Hepatocyte (in vitro differentiated cells): ENCODE results near the gene RALBP1. TPM values are rescaled to one million over a fixed set of nuclear protein-coding genes. Genes with fewer than 3 reads are reported as not detected.

ENCODE experiments used
- DNase-seq: peaks from one replicate; pipeline ENCODE4 v3.0.0-alpha.2; 2016; ENCODE audit warnings: low spot score
- H2AFZ ChIP-seq: fragments of 200-600 bp; sonication (generic); 2 replicates; pipeline ENCODE4 v1.6.0; 2016; ENCODE audit warnings: antibody characterized with exemption, mild to moderate bottlenecking
- H3K27ac ChIP-seq: fragments of 200-600 bp; sonication (generic); 2 replicates; pipeline ENCODE4 v1.5.1; 2016; ENCODE audit warnings: mild to moderate bottlenecking
- H3K27me3 ChIP-seq: fragments of 200-600 bp; sonication (generic); 2 replicates; pipeline ENCODE4 v1.6.1; 2016
- H3K36me3 ChIP-seq: fragments of 200-600 bp; sonication (generic); replicated peaks from 2 replicates; pipeline ENCODE4 v1.5.1; 2016; ENCODE audit warnings: low read depth; ENCODE audit not compliant: insufficient read depth
- H3K4me1 ChIP-seq: fragments of 200-600 bp; sonication (generic); 2 replicates; pipeline ENCODE4 v1.5.1; 2016; ENCODE audit warnings: mild to moderate bottlenecking, moderate library complexity; ENCODE audit not compliant: insufficient read depth
- H3K4me2 ChIP-seq: fragments of 200-600 bp; sonication (generic); 2 replicates; pipeline ENCODE4 v1.6.0; 2016
- H3K4me3 ChIP-seq: fragments of 200-600 bp; sonication (generic); 2 replicates; pipeline ENCODE4 v1.5.1; 2016; ENCODE audit warnings: mild to moderate bottlenecking
- H3K79me2 ChIP-seq: fragments of 200-600 bp; sonication (generic); 2 replicates; pipeline ENCODE4 v1.6.0; 2017; ENCODE audit warnings: mild to moderate bottlenecking
- H3K9me2 ChIP-seq: fragments of 200-600 bp; sonication (generic); replicated peaks from 2 replicates; pipeline ENCODE4 v1.6.0; 2017; ENCODE audit warnings: mild to moderate bottlenecking; ENCODE audit not compliant: insufficient read depth
- H3K9me3 ChIP-seq: fragments of 200-600 bp; sonication (generic); 2 replicates; pipeline ENCODE4 v1.5.1; 2016; ENCODE audit warnings: low read depth, mild to moderate bottlenecking
- H4K20me1 ChIP-seq: fragments of 200-600 bp; sonication (generic); 2 replicates; pipeline ENCODE4 v1.6.0; 2016; ENCODE audit warnings: mild to moderate bottlenecking; ENCODE audit not compliant: insufficient read depth, poor library complexity, severe bottlenecking
- EZH2 ChIP-seq: fragments of 200-600 bp; sonication (generic); IDR thresholded peaks from 2 replicates; pipeline ENCODE4 v1.6.1; 2016; ENCODE audit warnings: antibody characterized with exemption, mild to moderate bottlenecking, borderline replicate concordance
- EZH2phosphoT487 ChIP-seq: fragments of 200-600 bp; sonication (generic); IDR thresholded peaks from one replicate; pipeline ENCODE4 v1.6.1; 2018; ENCODE audit warnings: antibody characterized with exemption, mild to moderate bottlenecking, low read depth, moderate library complexity; ENCODE audit not compliant: unreplicated experiment, severe bottlenecking
- WGBS: methylation state at CpG from one replicate; pipeline ENCODE4 v1.1.6; 2016; ENCODE audit warnings: low lambda C conversion rate; ENCODE audit errors: missing lambda C conversion rate; 5-methylcytosine and 5-hydroxymethylcytosine counted together
- polyA plus RNA-seq: library from polyadenylated mRNA; unstranded; fragments of >200 nt; fragmentation: Nextera tagmentation; extraction: Ambion mirVana; gene quantifications from 2 replicates; pipeline ENCODE4 v1.2.1, GENCODE V29; 2016
- total RNA-seq: library from RNA; depleted of rRNA; stranded (reverse); fragments of >200 nt; gene quantifications from 2 replicates; pipeline ENCODE4 v1.2.3, GENCODE V29; 2014
- TF ChIP-seq, protein P1 (sequence below): fragments of 200-600 bp; sonication (generic); IDR thresholded peaks from 2 replicates; pipeline ENCODE4 v1.5.1; 2016; ENCODE audit warnings: antibody characterized with exemption, mild to moderate bottlenecking; ENCODE audit not compliant: poor library complexity

Gene RALBP1
- total RNA-seq = 46.8 and 55.0 TPM in 2 replicates
- 41.2 and 41.3 TPM in 2 replicates for polyA plus RNA-seq

DNA sequence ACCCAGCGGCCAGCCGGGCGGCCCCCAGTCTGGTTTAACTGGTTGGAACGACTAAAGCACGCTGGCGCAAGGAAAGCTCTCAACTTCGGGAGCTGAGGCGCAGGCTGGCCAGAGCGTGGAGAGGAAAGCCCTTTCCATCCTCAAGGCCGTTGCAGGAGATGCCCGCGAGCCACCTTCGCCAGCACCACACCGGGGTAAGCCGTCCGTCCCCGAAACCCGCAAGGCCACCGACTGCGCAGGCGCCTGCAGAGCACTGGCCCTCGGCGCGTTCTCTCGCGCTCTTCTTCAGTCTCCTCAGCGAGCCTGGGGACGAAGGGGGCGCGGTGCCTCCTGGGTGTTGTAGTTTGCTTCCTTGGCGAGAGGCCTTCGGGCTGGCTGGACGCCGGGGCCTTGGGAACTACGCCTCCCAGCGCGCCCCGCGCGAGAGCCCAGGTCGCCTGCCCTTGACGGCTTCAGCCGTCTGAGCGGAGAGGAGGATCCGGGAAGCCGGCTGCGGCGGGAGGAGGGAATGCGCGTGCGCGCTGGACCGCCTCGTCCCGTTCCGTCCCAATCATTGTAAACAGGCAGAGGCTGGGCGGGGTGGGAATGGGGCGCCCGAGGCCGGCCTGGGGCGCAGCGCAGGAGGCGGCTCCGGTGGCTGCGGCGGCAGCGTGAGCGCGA lies at the start of gene RALBP1:
Gene RALBP1 (plus strand): TSS at position 531 of the 660 bp plus-strand sequence. CDS start 37,533 bp downstream, outside the sequence.
- TF ChIP-seq EZH2 = no peak
- TF ChIP-seq, protein P1, sequence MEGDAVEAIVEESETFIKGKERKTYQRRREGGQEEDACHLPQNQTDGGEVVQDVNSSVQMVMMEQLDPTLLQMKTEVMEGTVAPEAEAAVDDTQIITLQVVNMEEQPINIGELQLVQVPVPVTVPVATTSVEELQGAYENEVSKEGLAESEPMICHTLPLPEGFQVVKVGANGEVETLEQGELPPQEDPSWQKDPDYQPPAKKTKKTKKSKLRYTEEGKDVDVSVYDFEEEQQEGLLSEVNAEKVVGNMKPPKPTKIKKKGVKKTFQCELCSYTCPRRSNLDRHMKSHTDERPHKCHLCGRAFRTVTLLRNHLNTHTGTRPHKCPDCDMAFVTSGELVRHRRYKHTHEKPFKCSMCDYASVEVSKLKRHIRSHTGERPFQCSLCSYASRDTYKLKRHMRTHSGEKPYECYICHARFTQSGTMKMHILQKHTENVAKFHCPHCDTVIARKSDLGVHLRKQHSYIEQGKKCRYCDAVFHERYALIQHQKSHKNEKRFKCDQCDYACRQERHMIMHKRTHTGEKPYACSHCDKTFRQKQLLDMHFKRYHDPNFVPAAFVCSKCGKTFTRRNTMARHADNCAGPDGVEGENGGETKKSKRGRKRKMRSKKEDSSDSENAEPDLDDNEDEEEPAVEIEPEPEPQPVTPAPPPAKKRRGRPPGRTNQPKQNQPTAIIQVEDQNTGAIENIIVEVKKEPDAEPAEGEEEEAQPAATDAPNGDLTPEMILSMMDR = peak; percentile 42
- peak within 1 kb of the TSS; percentile 34 for H3K4me3 ChIP-seq
- peaks cover 16% of the 10 kb centered on the region for H3K4me1 ChIP-seq
- peak within 1 kb of the TSS; percentile 85 for H3K4me2 ChIP-seq
- H3K27ac ChIP-seq = peak within 1 kb of the TSS; percentile 94
- peaks cover 45% of the 10 kb centered on the region for H3K79me2 ChIP-seq
- no peaks in the 10 kb centered on the region for H3K9me3 ChIP-seq
- DNase-seq = peak; percentile 100
- no peaks in the 10 kb centered on the region for H3K36me3 ChIP-seq
- no peaks in the 10 kb centered on the region for H3K9me2 ChIP-seq
- peak within 1 kb of the TSS; percentile 74 for H2AFZ ChIP-seq
- H3K27me3 ChIP-seq = no peaks in the 10 kb centered on the region
- peaks cover 6% of the 10 kb centered on the region for H4K20me1 ChIP-seq
- WGBS = under 1% methylated on average over 55 of the region's 69 CpGs

GRCh38 chr18:9426753-9427152 lies 48.6 kb upstream of the RALBP1 start:
- H3K79me2 ChIP-seq = no peaks in the 10 kb centered on the region
- H2AFZ ChIP-seq = no peak overlapping the region
- no peak for DNase-seq
- no peak overlapping the region for H3K4me2 ChIP-seq
- TF ChIP-seq, protein P1 = no peak
- TF ChIP-seq EZH2 = no peak
- TF ChIP-seq EZH2phosphoT487 = no peak
- H3K36me3 ChIP-seq = no peaks in the 10 kb centered on the region
- H4K20me1 ChIP-seq = no peaks in the 10 kb centered on the region
- H3K9me3 ChIP-seq = no peaks in the 10 kb centered on the region
- H3K4me1 ChIP-seq = no peaks in the 10 kb centered on the region
- no peak overlapping the region for H3K4me3 ChIP-seq
- no peaks in the 10 kb centered on the region for H3K9me2 ChIP-seq
- H3K27ac ChIP-seq = no peak overlapping the region
- 86% methylated on average over 7 of the region's 7 CpGs for WGBS
- no peaks in the 10 kb centered on the region for H3K27me3 ChIP-seq

- Histone ChIP-seq H3K27me3 (no peaks in the 10 kb centered on the region), H3K4me2 (no peak overlapping the region), H3K36me3 (no peaks in the 10 kb centered on the region), H2AFZ (no peak overlapping the region), H3K79me2 (no peaks in the 10 kb centered on the region), H3K27ac (no peak overlapping the region), H3K4me1 (no peaks in the 10 kb centered on the region), H3K9me3 (no peaks in the 10 kb centered on the region), H3K9me2 (no peaks in the 10 kb centered on the region), H4K20me1 (no peaks in the 10 kb centered on the region), H3K4me3 (no peak overlapping the region)
- DNase-seq = no peak
- no peak for TF ChIP-seq EZH2
- TF ChIP-seq, protein P1 = no peak
- no peak for TF ChIP-seq EZH2phosphoT487
- WGBS = 93% methylated on average over 11 of the region's 11 CpGs
Measured at GRCh38 chr18:9428301-9428706, 47.0 kb upstream of the RALBP1 start.
